CD14-positive monocyte (primary cell): ENCODE results near the gene GABBR2. TPM values are rescaled to one million over a fixed set of nuclear protein-coding genes. Genes with fewer than 3 reads are reported as not detected.
A peak's percentile ranks its signal among the peaks of the same experiment; 100 is the strongest.

Source experiments
- DNase-seq, 3 donors: peaks; one replicate each; pipeline ENCODE4 v3.0.0-alpha.2; 2011 to 2022
- H2AFZ ChIP-seq: 2 replicates; pipeline ENCODE4 v1.6.0; 2012; ENCODE audit warnings: mild to moderate bottlenecking, low read depth, low read length, inconsistent platforms; ENCODE audit not compliant: insufficient read depth, poor library complexity, severe bottlenecking
- H3K27ac ChIP-seq, 2 donors: 1 replicate in 1 of 2; 2 replicates in 1 of 2; pipeline ENCODE4 v1.5.1; 2012 to 2013; ENCODE audit warnings: low read length in 2 of 2, control low read depth in 1 of 2, inconsistent platforms in 1 of 2, low read depth in 1 of 2, mild to moderate bottlenecking in 1 of 2
- H3K27me3 ChIP-seq, 2 donors: one replicate each; pipeline versions ENCODE4 v1.6.0 to v1.6.1; 2011 to 2013; ENCODE audit warnings: low read length in 2 of 2; ENCODE audit not compliant: control insufficient read depth in 2 of 2, insufficient read depth in 2 of 2
- H3K36me3 ChIP-seq, 2 donors: replicated peaks in 1 of 2; 1 replicate in 1 of 2; 2 replicates in 1 of 2; pipeline versions ENCODE4 v1.5.1 to v1.6.1; 2012 to 2013; ENCODE audit warnings: low read length in 2 of 2, control low read depth in 1 of 2, inconsistent platforms in 1 of 2, mild to moderate bottlenecking in 1 of 2; ENCODE audit not compliant: insufficient read depth in 2 of 2, control insufficient read depth in 1 of 2
- H3K4me1 ChIP-seq, 2 donors: 1 replicate in 1 of 2; 2 replicates in 1 of 2; pipeline versions ENCODE4 v1.5.1 to v1.6.1; 2012 to 2013; ENCODE audit warnings: low read length in 2 of 2, control low read depth in 1 of 2, inconsistent platforms in 1 of 2, mild to moderate bottlenecking in 1 of 2, moderate library complexity in 1 of 2; ENCODE audit not compliant: insufficient read depth in 2 of 2, control insufficient read depth in 1 of 2
- H3K4me2 ChIP-seq: replicated peaks from 2 replicates; pipeline ENCODE3; 2012; ENCODE audit warnings: low read length, moderate library complexity, mild to moderate bottlenecking; ENCODE audit not compliant: poor library complexity, severe bottlenecking; ENCODE audit errors: extremely low read depth
- H3K4me3 ChIP-seq, 3 experiments: fragments of 200-600 bp in 1 of 3; sonication (generic) in 1 of 3; replicated peaks in 1 of 3; 1 replicate in 2 of 3; 2 replicates in 1 of 3; pipeline ENCODE4 v1.5.1; 2011 to 2013; ENCODE audit warnings: low read length in 3 of 3, mild to moderate bottlenecking in 3 of 3, control low read depth in 2 of 3, low read depth in 2 of 3, inconsistent platforms in 1 of 3, moderate library complexity in 1 of 3
- H3K79me2 ChIP-seq: 2 replicates; pipeline ENCODE4 v1.6.0; 2012; ENCODE audit warnings: mild to moderate bottlenecking, control low read depth, inconsistent platforms, low read length, moderate library complexity; ENCODE audit not compliant: insufficient read depth
- H3K9ac ChIP-seq: 2 replicates; pipeline ENCODE4 v1.6.0; 2017; ENCODE audit warnings: low read length, mild to moderate bottlenecking; ENCODE audit not compliant: insufficient read depth, poor library complexity, severe bottlenecking
- H3K9me3 ChIP-seq, 2 donors: replicated peaks in 1 of 2; 1 replicate in 1 of 2; 2 replicates in 1 of 2; pipeline versions ENCODE4 v1.5.1 to v1.6.1; 2012 to 2013; ENCODE audit warnings: low read length in 2 of 2, control low read depth in 1 of 2; ENCODE audit not compliant: control insufficient read depth in 1 of 2, insufficient read depth in 1 of 2
- H4K20me1 ChIP-seq: 2 replicates; pipeline ENCODE4 v1.6.0; 2012; ENCODE audit warnings: mild to moderate bottlenecking, low read length, control low read depth, moderate library complexity; ENCODE audit not compliant: insufficient read depth
- H3K27ac Mint-ChIP-seq, 7 donors: one replicate each; pipeline ENCODE4 v1.8.0; 2020; ENCODE audit warnings: mild to moderate bottlenecking in 7 of 7, mixed read lengths in 7 of 7, moderate library complexity in 6 of 7, inconsistent platforms in 2 of 7
- H3K27me3 Mint-ChIP-seq, 3 donors: one replicate each; pipeline ENCODE4 v1.8.0; 2021 to 2022; ENCODE audit warnings: low read depth in 3 of 3, mild to moderate bottlenecking in 3 of 3, mixed read lengths in 3 of 3, moderate library complexity in 3 of 3, inconsistent platforms in 1 of 3
- H3K36me3 Mint-ChIP-seq, 2 donors: one replicate each; pipeline ENCODE4 v1.8.0; 2020; ENCODE audit warnings: mixed read lengths in 2 of 2, inconsistent platforms in 1 of 2, mild to moderate bottlenecking in 1 of 2
- H3K4me1 Mint-ChIP-seq: one replicate; pipeline ENCODE4 v1.8.0; 2020; ENCODE audit warnings: mild to moderate bottlenecking, mixed read lengths
- H3K4me3 Mint-ChIP-seq, 2 donors: one replicate each; pipeline ENCODE4 v1.8.0; 2020; ENCODE audit warnings: mild to moderate bottlenecking in 2 of 2, mixed read lengths in 2 of 2, moderate library complexity in 1 of 2
- H3K9me3 Mint-ChIP-seq, 7 donors: one replicate each; pipeline ENCODE4 v1.8.0; 2020 to 2022; ENCODE audit warnings: mixed read lengths in 7 of 7, mild to moderate bottlenecking in 6 of 7, moderate library complexity in 6 of 7, inconsistent platforms in 2 of 7
- CTCF ChIP-seq: fragments of 200-600 bp; IDR thresholded peaks from one replicate; pipeline ENCODE4 v1.8.0; 2022; ENCODE audit warnings: antibody characterized with exemption, mild to moderate bottlenecking
- WGBS: methylation state at CpG from one replicate; pipeline ENCODE4 v1.1.5; 2013; ENCODE audit warnings: missing lambda C conversion rate; ENCODE audit not compliant: insufficient coverage; 5-methylcytosine and 5-hydroxymethylcytosine counted together
- intact Hi-C, 2 donors: fragments of 100-400 bp; cut with micrococcal nuclease; formaldehyde crosslinking; loops; one replicate each; pipeline versions ENCODE4 v1.15.0 to v1.15.1; 2023
- polyA plus RNA-seq, 3 donors: library from polyadenylated mRNA; depleted of rRNA in 1 of 3; unstranded in 2 of 3; stranded (reverse) in 1 of 3; fragments of 300-500 nt in 2 of 3; fragments of >200 nt in 1 of 3; fragmentation: Illumina TruSeq in 2 of 3; gene quantifications; 1 replicate in 2 of 3; 2 replicates in 1 of 3; pipeline ENCODE4 v1.2.3, GENCODE V29; 2012 to 2021

The GABBR2 gene
- polyA plus RNA-seq, 3 donors, result not detected

- Mint-ChIP-seq H3K4me3 (no peak overlapping the region), H3K27ac (no peak overlapping the region), H3K36me3 (no peaks in the 10 kb centered on the region), H3K9me3 (peaks cover 0 to 4% (median 0%) of the 10 kb centered on the region in 7 donors), H3K27me3 (peaks cover 20 to 47% (median 28%) of the 10 kb centered on the region in 3 donors), H3K4me1 (no peaks in the 10 kb centered on the region)
- no peaks in the 10 kb centered on the region for H3K9me3 ChIP-seq
- H3K27me3 ChIP-seq, result peaks cover 15 to 20% of the 10 kb centered on the region in 2 donors
- H3K79me2 ChIP-seq, result no peaks in the 10 kb centered on the region
- no peaks in the 10 kb centered on the region for H4K20me1 ChIP-seq
- H3K9ac ChIP-seq, result no peak overlapping the region
- H3K27ac ChIP-seq, result no peak overlapping the region
- no peak for DNase-seq
- H3K36me3 ChIP-seq, result no peaks in the 10 kb centered on the region
- no peak overlapping the region for H2AFZ ChIP-seq
- H3K4me1 ChIP-seq, result no peaks in the 10 kb centered on the region
- intact Hi-C loops, result no loop called here
- no peak overlapping the region for H3K4me3 ChIP-seq
- H3K4me2 ChIP-seq, result no peak overlapping the region
- TF ChIP-seq CTCF, result no peak
- 100% methylated on average over 1 of the region's 3 CpGs for whole genome bisulfite sequencing
Measured at GRCh38 chr9:98521141-98521540, 187.6 kb downstream of the GABBR2 start.

DNA sequence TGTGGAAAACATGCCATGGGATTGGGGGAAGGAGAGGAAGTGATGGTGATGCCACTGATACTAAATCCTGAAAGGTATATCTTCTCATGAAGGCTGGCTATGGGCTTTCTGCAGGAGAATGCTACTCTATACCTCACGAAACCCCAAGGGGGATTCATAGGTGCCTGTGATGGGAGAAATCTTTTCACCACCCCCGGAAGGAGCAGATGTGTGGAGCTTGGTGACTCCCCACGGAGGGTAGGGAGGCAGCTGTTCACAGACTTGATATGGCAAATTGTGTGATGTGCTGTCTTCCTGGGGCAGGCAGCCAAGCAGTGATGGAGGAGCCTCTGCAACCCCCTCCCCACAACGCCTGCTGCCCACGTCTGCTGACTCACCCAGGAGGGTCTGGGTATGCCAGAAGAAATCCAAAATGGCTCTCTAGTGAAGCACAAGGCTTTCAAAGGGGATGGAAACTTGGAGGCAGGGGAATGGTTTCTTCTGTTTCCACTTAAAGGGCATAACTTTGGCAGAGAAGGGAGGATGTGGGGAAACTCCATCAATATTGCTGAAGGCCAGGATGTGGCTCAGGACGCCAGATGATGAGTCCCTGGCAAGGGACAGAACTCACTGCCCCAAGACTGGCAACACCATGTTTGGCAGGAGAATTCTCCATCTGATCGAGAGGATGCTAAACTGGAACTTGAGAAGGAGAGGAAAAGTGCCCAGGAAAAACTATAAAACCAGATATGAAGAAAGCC, 188.3 kb downstream of the GABBR2 start:
- Mint-ChIP-seq H3K4me1 (no peaks in the 10 kb centered on the region), H3K27me3 (peaks cover 18 to 45% (median 23%) of the 10 kb centered on the region in 3 donors), H3K36me3 (no peaks in the 10 kb centered on the region), H3K9me3 (peaks cover 0 to 4% (median 0%) of the 10 kb centered on the region in 7 donors), H3K27ac (peak overlapping the region in 1 of 7 donors; percentile 0), H3K4me3 (no peak overlapping the region)
- H4K20me1 ChIP-seq, result no peaks in the 10 kb centered on the region
- no peak overlapping the region for H3K4me3 ChIP-seq
- TF ChIP-seq CTCF, result no peak
- H3K9me3 ChIP-seq, result no peaks in the 10 kb centered on the region
- no peak overlapping the region for H3K4me2 ChIP-seq
- no peak overlapping the region for H2AFZ ChIP-seq
- no peak overlapping the region for H3K27ac ChIP-seq
- no peaks in the 10 kb centered on the region for H3K36me3 ChIP-seq
- H3K79me2 ChIP-seq, result no peaks in the 10 kb centered on the region
- DNase-seq, result no peak
- H3K4me1 ChIP-seq, result no peaks in the 10 kb centered on the region
- intact Hi-C loops, result no loop called here
- no peak overlapping the region for H3K9ac ChIP-seq
- peaks cover 14 to 20% of the 10 kb centered on the region in 2 donors for H3K27me3 ChIP-seq
- WGBS, result 78% methylated on average over 1 of the region's 7 CpGs
